HG03108 (cell line): ENCODE measurements around the gene GPC4.

Source experiments
- ATAC-seq: cut with Tn5 transposase; IDR thresholded peaks from one replicate; pipeline ENCODE4 v1.9.1; 2021; ENCODE audit warnings: moderate library complexity; ENCODE audit not compliant: unreplicated experiment

Gene GPC4

DNA sequence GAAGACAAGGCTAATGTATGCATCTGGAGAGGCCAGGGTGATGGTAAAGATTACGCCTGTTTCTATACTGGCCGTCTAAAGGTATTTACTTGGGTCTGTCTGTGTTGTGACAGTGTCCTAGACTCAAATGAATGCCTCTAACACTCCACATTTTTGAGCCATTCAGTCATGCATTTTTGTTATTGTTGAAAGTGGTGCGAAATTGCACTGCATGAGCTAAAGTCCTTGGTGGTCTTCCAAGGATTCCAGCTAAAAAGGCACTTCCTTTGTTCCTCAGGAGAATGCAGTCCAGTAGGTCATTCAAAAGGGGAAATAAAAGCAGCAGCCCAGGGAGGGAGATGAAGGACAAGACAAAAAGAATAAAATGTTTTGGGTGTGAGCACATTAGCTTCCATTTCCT, 3.0 kb downstream of the GPC4 start:
- ATAC-seq: no peak

DNA sequence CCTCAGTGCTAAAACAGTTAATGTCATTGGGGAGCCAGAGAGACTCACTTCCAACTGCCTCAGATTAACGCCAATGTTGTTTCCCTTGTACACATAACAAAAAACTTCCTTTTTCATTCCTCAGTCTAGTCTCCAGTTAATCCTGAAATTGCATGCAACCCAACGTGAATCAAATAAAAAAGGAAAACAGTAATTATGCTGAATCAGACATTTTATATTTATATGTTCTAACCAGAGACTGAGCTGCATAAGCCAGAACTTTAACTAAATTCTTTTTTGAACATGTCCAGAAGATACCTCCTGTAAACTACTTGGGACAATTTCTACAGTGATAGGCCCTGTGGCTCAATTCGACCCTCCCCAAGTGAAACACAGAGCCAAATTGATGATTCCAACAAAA, 4.7 kb downstream of the GPC4 start:
- ATAC-seq: no peak

DNA sequence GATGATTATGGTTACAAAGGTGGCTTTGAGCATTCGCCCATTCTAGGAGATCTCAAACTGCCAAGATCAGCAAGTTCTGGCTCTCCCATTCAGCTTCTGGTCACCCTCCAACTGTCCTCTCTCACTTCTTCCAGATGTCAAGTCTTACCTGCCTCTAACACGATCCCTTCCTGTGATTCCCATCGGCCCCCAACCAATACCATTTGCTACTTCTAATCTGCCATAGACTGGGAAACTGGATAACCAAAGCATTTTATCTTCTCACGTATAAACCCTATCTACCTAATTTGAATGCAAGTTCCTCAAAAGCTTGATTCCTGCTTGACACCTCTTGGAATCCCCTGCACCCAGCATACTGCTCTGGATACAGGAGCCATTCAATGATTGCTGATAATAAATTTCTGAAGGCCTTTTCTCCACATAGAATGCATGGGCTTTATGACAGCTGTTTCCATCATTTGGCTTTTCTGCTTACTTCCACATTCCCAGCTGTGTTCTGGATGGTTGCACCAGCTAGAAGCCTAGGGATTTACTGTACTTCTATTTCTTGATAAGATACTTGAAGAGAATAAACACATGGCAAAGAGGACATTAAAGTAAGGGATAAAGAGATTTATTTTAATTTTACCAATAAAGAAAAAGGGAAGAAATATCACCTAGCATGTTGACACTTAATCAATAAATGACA, 9.6 kb downstream of the GPC4 start:
- no peak for ATAC-seq

- no peak for ATAC-seq
Observed at GRCh38 chrX:133403984-133404383, 11.3 kb downstream of the GPC4 start.

DNA sequence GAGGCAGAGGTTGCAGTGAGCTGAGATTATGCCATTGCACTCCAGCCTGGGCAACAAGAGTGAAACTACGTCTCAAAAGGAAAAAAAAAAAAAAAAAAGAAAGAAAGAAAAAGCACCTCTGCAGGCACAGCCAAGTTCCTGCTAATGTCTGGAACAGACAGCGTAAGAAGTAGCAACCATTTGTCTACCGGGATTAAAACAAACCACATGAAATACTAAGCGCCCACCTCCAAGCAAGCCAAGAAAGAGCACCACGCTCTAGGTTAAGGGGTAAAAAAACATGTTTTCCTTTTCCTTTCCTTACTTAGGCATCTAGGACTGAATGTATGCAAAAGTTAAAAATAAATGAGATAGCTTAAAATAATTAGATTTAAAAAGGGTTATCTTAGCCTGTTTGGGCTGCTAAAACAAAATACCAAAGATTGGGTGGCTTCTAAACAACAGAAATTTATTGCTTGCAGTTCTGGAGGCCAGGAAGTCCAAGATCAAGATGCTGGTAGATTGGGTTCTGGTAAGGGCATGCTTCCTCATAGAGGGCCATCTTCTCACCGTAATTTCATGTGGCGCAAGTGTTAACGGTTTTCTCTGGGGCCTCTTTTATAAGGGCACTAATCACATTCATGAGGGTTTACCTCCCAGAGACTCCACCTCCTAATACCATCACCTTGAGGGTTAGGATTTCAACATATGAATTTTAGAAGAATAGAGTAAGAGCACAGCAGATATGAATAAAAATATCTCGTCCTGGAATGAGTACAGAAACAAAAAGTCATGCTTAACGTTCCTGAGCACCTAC, 12.3 kb downstream of the GPC4 start:
- ATAC-seq: no peak

DNA sequence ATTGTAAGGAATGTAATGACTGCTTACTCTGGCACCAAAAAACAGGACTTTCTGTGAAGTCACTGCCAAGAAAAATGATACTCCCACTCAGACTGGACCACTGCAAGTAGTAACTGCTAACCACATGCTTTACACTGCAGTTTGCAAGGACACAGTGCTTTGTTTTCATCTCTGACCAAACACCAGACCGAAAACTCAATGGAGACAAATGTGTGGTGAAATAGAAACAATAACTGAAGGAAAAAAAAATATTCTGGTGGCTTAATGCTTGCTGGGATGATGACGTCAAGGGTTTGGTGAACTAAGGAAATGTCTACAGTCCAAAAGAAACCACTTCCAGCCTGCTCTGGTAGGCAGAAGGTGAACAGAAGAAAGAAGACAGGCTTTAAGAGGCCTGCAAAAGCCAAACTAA, 13.2 kb downstream of the GPC4 start:
- no peak for ATAC-seq

GRCh38 chrX:133401536-133401935, 13.8 kb downstream of the GPC4 start:
- ATAC-seq: no peak

GRCh38 chrX:133399411-133399810, 15.9 kb downstream of the GPC4 start:
- ATAC-seq: no peak

DNA sequence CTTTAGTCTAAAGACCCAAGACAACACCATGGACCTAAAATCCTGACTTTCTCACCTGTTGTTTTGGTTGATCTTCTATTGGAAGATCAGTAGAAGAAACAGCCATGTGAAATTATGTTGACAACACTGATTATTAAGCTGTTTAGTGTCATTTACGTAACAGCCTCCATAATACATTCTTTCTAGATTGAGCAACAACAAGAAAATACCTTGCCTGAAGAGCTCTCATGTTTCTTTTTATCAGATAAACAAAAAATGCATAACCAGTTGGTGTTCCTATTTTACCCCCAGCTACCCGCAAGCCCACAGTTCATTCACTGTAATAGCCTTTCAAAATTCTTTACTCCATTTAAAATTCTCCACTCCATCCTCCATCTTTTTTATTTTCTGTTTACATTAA, 20.5 kb downstream of the GPC4 start:
- ATAC-seq: no peak

DNA sequence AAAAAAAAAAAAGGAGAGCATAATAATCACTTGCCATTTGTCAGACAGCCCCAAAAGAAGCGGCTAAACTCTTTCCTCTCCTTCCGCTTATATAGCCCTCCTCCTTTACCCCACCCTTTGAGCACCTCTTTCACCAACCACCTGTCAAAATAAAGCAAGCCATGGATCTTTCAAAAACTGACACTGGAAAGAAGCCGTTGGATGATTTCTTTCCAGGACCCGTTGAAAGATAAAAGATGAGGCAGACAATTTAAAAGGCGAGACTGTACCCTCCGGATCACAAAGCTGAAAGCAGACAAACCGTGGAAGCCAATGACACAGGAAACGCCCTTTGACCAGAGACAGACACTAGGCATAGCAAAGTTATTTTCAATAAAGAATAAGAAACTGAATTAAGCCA, 22.6 kb downstream of the GPC4 start:
- ATAC-seq: no peak

DNA sequence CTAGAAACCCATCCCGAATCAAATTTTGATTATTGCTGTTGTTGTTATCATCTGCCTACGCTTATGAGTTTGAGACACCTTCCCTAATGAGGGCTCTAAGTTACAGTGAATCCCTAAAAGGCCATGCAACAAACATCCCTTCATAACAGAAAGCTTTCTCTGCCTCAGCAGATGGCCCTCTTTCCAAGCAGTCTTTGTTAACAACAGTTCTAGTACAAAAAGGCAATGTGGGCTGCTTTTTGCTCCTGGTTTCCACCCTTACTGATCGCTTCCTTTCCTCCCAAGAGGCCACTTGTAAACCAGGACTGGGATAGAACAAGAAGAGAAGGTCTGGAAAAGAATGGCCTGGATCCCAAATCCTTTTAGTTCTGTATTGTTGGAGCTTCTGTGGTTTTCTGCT, 24.2 kb downstream of the GPC4 start:
- no peak for ATAC-seq

DNA sequence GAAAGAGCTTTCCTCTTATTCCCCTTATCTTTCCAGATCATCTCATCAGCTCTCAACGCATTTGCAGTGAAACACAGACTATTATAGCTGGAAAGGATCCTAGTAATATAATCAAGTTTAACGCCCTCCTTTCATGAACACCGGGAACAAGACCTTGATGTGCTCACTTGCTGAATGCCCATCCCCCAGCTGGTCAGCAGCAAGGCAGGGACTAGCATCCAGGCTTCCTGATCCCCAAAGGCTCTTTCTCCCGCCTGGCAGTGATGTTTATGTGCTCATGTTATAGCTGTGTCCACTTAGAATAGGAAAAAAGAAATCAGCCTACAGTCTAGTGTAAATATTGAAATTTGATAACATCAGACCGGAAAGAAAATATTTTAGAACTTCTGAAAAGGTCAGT, 24.6 kb downstream of the GPC4 start:
- ATAC-seq: no peak

DNA sequence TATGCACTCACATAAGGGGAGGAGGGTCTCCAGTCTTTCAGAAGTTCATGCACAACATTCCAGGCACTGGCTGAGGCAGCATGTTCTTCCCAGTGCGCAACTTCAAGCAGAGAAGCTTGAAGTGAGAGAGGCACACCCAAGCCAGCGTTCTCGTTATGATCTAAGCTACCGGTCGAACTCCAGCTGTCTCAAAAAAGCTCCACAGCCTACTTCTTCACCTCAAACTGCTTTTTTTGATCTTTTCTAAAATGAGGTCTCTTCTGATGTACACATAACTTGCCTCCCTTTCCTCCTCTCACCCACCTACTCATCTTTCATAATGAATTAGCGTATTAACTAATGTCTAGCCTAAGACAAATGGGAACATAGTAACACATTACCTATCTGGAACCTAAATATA, 25.3 kb downstream of the GPC4 start:
- ATAC-seq: no peak

- ATAC-seq: no peak
Observed at GRCh38 chrX:133384454-133384853, 30.8 kb downstream of the GPC4 start.

GRCh38 chrX:133380711-133381619, 34.3 kb downstream of the GPC4 start:
- ATAC-seq: no peak

DNA sequence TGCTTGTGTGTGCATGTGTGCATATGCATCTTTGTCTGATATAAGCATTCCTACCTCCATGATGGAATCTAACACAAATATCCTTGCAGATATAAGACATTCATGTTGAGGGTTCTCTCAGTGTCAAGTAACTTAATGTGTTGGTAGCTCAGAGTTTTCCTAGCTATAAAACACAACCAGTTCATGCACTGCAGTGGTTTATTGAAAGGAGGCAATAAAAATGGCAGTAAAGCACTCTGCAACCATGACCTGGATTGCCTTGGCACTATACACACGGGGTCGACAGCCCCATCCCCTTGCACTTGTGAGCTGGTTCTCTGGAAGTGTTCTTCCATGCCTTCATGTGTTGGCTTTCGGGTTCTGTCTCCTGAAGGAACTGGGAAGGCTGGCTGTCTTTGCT, 38.9 kb downstream of the GPC4 start:
- no peak for ATAC-seq

DNA sequence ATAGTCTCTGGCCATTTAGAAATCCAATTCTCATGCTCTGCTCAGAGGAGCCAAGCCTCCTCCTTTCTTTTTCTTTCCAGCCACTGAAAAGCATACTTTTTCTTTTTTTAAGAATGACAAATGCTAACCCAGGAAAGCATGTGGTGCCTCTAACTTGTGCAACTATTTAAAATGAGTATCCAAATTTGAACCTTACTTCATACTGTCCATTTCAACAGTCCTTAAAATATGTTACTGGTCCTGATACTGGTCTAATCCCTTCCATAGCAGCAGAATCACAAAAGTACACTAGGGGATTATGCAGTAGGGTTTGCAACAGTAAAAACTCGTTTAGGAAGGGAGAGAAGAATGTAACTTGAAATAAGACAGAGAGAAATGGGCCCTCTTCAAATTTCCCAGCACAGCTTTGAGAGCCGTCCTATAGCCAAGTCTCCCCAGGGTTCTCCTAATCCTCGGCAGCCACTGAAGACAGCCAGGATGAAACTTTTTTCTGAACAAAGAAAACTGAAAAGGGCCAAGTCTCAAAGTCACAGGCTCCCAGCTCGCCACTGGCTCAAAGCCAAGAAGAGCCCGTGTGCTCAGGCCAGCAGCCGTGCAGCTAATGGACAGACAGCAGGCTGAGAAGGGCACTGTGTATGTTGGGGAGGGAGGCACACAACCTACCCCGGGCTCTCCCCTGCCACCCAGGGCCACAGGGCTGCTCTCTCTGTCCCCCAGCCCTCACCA, 39.5 kb downstream of the GPC4 start:
- ATAC-seq: no peak

GRCh38 chrX:133374874-133375387, 40.4 kb downstream of the GPC4 start:
- no peak for ATAC-seq

GRCh38 chrX:133373386-133374079, 41.8 kb downstream of the GPC4 start:
- ATAC-seq: no peak

DNA sequence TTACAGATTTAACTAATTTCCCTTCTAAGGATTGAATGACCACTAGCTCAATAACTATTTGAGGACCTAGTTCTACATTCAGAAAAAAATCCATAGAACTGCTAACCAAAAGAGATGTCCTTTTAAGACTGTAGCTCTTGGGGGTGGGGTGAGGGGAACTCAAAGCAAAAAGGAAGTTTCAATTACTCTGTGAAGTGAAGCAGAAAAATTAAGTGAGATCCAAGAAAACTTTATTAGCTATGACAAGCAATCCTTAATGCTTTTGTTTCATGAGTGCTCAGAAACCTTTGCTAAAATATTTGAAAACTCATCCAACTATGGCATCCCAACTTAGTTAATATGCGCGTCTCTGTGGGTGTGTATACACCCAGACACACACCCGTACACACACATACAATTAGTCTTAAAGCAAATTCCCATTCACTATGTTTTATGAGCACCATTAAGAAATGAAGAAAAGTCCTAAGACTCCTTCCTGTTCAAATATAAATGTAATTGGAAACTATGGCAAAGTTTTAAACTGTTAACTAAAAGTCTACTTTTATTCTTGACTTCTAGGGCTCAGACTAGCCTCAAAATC, 44.5 kb downstream of the GPC4 start:
- ATAC-seq: no peak
